Erythroblast (primary cell): Measurements from ENCODE around the gene CAPZA2.
A peak's percentile ranks its signal among the peaks of the same experiment; 100 is the strongest.
"Not testable (repeated sequence)": the region's sequence is repeated elsewhere in the genome, so short reads cannot be mapped to it uniquely, and the experiment has no call there.

Experiments used
- DNase-seq, 2 experiments: peaks; one replicate each; lab custom pipeline; 2025; lab: John Stamatoyannopoulos, UW
- GATA1 ChIP-seq: IDR thresholded peaks from 2 replicates; pipeline ENCODE4 v1.6.1; 2011; ENCODE audit warnings: low read depth, mild to moderate bottlenecking, control low read depth, low read length, moderate library complexity
- POLR2A ChIP-seq: IDR thresholded peaks from 2 replicates; pipeline ENCODE4 v1.6.1; 2011; ENCODE audit warnings: mild to moderate bottlenecking, low read length

The CAPZA2 gene

GRCh38 chr7:116912269-116912909 lies 50.0 kb downstream of the CAPZA2 start:
- DNase-seq = no peak
- TF ChIP-seq POLR2A = no peak
- TF ChIP-seq GATA1 = no peak

GRCh38 chr7:116918704-116919103 lies 56.3 kb downstream of the CAPZA2 start:
- DNase-seq = no peak
- no peak for TF ChIP-seq GATA1
- no peak for TF ChIP-seq POLR2A

GRCh38 chr7:116920359-116920758 lies 58.0 kb downstream of the CAPZA2 start:
- TF ChIP-seq POLR2A = no peak

GRCh38 chr7:116922545-116922944 lies 60.2 kb downstream of the CAPZA2 start:
- no peak for DNase-seq
- no peak for TF ChIP-seq POLR2A

More at GRCh38 chr7:116920359-116920758, 58.0 kb downstream of the CAPZA2 start:
- DNase-seq = no peak

GRCh38 chr7:116924741-116925140 lies 62.4 kb downstream of the CAPZA2 start:
- DNase-seq = no peak

GRCh38 chr7:116929021-116929420 lies 66.6 kb downstream of the CAPZA2 start:
- DNase-seq = no peak
- no peak for TF ChIP-seq GATA1
- no peak for TF ChIP-seq POLR2A

More at GRCh38 chr7:116924741-116925140, 62.4 kb downstream of the CAPZA2 start:
- TF ChIP-seq POLR2A (no peak), GATA1 (no peak)

- TF ChIP-seq POLR2A (no peak), GATA1 (no peak)
Observed at GRCh38 chr7:116929914-116930913, 67.8 kb downstream of the CAPZA2 start.

GRCh38 chr7:116932566-116932965 lies 70.2 kb downstream of the CAPZA2 start:
- TF ChIP-seq GATA1 = no peak
- no peak for TF ChIP-seq POLR2A
- DNase-seq = no peak

More at GRCh38 chr7:116929914-116930913, 67.8 kb downstream of the CAPZA2 start:
- DNase-seq = peak; percentile 79 to 91

GRCh38 chr7:116933465-116933864 lies 71.1 kb downstream of the CAPZA2 start:
- DNase-seq = no peak
- TF ChIP-seq POLR2A (no peak), GATA1 (no peak)

GRCh38 chr7:116934580-116934979 lies 72.2 kb downstream of the CAPZA2 start:
- no peak for TF ChIP-seq GATA1
- TF ChIP-seq POLR2A = no peak
- DNase-seq = no peak

GRCh38 chr7:116936844-116937243 lies 74.5 kb downstream of the CAPZA2 start:
- DNase-seq = not testable (repeated sequence)

- TF ChIP-seq GATA1 = no peak
- TF ChIP-seq POLR2A = no peak
- no peak for DNase-seq
Observed at GRCh38 chr7:116938678-116939077, 76.3 kb downstream of the CAPZA2 start.

GRCh38 chr7:116940689-116941370 lies 78.4 kb downstream of the CAPZA2 start:
- no peak for DNase-seq
- TF ChIP-seq POLR2A = no peak
- no peak for TF ChIP-seq GATA1

GRCh38 chr7:116942504-116942903 lies 80.1 kb downstream of the CAPZA2 start:
- TF ChIP-seq POLR2A = no peak
- no peak for TF ChIP-seq GATA1
- DNase-seq = no peak
